GM19395 (cell line): ENCODE results near the gene GOLGA6B.
"Not testable (repeated sequence)": the region's sequence is repeated elsewhere in the genome, so short reads cannot be mapped to it uniquely, and the experiment has no call there.

Experiments
- ATAC-seq: cut with Tn5 transposase; IDR thresholded peaks from one replicate; pipeline ENCODE4 v1.9.1; 2021; ENCODE audit warnings: mild to moderate bottlenecking, moderate library complexity; ENCODE audit not compliant: unreplicated experiment

Gene GOLGA6B

GRCh38 chr15:72654397-72654796 lies at the start of gene GOLGA6B:
TSS of gene GOLGA6B (plus strand) at chr15:72654697. CDS start at chr15:72654738, 41 bp downstream.
- not testable (repeated sequence) for ATAC-seq

- no peak for ATAC-seq
Observed at GRCh38 chr15:72604794-72605193, 49.7 kb upstream of the GOLGA6B start.

GRCh38 chr15:72608084-72608483 lies 46.4 kb upstream of the GOLGA6B start:
- not testable (repeated sequence) for ATAC-seq

GRCh38 chr15:72609862-72610261 lies 44.6 kb upstream of the GOLGA6B start:
- no peak for ATAC-seq

- not testable (repeated sequence) for ATAC-seq
Observed at GRCh38 chr15:72612324-72612723, 42.2 kb upstream of the GOLGA6B start.

- ATAC-seq = no peak
Observed at GRCh38 chr15:72614810-72615532, 39.5 kb upstream of the GOLGA6B start.

GRCh38 chr15:72615533-72616233 lies 38.8 kb upstream of the GOLGA6B start:
- not testable (repeated sequence) for ATAC-seq

GRCh38 chr15:72616491-72617210 lies 37.8 kb upstream of the GOLGA6B start:
- ATAC-seq = no peak

GRCh38 chr15:72623854-72624253 lies 30.6 kb upstream of the GOLGA6B start:
- ATAC-seq = not testable (repeated sequence)

- ATAC-seq = not testable (repeated sequence)
Observed at GRCh38 chr15:72626153-72626552, 28.3 kb upstream of the GOLGA6B start.

- not testable (repeated sequence) for ATAC-seq
Observed at GRCh38 chr15:72628249-72629067, 26.0 kb upstream of the GOLGA6B start.

GRCh38 chr15:72629068-72629570 lies 25.4 kb upstream of the GOLGA6B start:
- ATAC-seq = not testable (repeated sequence)

- ATAC-seq = peak; percentile 75
Observed at GRCh38 chr15:72636519-72637282, 17.8 kb upstream of the GOLGA6B start.

- ATAC-seq = not testable (repeated sequence)
Observed at GRCh38 chr15:72639759-72640483, 14.6 kb upstream of the GOLGA6B start.

- not testable (repeated sequence) for ATAC-seq
Observed at GRCh38 chr15:72642271-72642670, 12.2 kb upstream of the GOLGA6B start.

GRCh38 chr15:72648631-72649253 lies 5.8 kb upstream of the GOLGA6B start:
- ATAC-seq = not testable (repeated sequence)

GRCh38 chr15:72656014-72656413 lies 1.5 kb downstream of the GOLGA6B start:
- not testable (repeated sequence) for ATAC-seq

- not testable (repeated sequence) for ATAC-seq
Observed at GRCh38 chr15:72661081-72661480, 6.6 kb downstream of the GOLGA6B start.
